GM18517 (cell line): ENCODE results near the gene CA7.

Source experiments
- ATAC-seq: cut with Tn5 transposase; IDR thresholded peaks from one replicate; pipeline ENCODE4 v1.9.1; 2021; ENCODE audit warnings: mild to moderate bottlenecking, moderate library complexity; ENCODE audit not compliant: unreplicated experiment

CA7 gene

DNA sequence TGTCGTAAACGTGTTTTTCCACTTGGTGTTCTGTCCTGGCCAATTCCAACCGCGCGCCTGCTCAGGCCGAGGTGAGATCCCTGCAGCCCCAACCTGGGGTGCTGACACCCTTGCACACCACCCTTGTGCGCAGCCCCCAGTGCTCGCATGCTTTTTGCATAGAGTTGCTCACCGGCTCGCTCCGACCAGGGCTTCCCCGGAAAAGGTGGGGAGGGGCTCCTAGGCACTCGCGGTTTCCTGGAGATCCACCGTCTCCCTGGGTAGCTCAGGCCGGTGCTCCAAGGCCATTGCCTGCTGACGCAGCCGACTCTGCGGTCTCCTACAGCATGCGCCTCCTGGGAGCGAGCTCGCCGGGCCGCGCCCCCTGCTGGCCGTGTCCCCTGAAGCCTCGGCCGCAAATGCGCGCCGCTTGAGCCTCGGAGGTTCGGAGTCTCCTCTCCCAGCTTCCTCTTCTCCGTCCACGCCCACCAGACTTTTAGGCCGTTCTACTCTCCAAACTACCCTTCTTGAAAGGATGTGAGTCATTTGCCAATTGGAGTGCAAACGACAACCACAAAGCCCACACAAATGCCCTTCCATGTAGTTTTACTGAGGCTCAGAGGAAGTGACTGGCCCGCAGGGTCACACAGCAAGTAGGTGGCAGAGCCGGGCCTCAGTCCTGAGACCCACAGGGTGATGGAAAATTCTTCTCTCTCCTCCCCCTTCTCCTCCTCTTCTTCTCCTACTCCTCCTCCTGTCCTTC, 28.9 kb downstream of the CA7 start:
- ATAC-seq, result peak; percentile 85

DNA sequence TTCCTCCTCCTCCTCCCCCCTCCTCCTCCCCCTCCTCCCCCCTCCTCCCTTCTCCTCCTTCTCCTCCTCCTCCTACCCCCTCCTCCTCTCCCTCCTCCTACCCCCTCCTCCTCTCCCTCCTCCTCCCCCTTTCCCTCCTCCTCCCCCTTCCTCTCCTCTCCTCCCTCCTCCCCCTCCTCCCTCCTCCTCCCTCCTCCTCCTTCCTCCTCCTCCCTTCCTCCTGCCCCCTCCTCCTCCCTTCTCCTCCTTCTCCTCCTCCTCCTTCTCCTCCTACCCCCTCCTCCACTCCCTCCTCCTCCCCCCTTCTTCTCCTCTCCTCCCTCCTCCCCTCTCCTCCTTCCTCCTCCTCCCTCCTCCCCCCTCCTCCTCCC, 29.5 kb downstream of the CA7 start:
- no peak for ATAC-seq

DNA sequence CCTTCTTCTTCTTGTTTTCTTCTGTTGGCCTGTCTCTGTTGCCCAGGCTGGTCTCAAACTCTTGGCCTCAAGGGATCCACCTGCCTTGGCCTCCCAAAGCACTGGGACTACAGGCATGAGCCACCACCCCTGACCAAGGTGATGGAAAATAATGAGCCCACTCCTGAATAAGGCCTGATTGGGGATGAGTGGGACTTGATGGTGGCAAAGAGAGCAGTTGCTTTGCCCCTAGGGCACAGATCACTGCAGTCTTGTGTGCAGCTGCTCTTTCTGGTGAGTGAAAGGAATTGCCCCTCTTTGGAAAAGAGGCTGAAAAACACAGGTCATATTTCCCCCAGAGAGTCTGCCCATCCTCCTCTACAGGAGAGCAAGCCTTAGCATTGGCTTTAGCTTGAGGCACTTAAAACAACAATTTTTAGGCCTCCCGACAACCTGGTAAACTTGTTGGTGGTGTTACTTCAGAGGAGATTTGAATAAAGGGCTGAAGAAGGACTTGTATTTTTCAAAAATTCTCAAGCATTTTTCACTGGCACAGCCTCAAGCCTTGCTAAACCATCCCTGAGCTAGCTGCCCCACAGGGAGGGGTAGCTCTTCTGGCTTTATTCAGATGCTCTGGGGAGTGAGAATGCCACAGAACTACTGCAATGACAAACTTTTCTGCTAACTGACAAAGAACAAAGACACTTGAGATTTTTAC, 30.0 kb downstream of the CA7 start:
- ATAC-seq, result no peak

DNA sequence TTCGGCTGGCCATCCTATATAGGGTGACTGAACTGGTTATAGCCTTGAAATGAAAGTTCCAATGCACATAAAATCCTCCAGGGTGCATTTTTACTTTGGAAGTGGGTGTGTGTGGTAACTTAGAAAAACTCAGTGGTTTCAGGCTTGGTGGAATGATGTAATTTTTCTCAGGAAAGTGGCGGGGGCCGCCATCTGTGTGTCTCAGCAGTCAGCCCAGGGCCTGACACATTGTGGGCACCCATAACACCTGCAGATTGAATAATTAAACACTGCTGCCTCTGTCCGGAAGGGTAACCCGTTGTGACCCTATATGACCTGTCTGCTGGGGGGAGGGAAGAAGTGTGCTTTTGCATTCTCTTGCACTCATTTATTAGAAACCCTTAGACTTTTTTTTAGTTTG, 33.9 kb downstream of the CA7 start:
- peak; percentile 37 for ATAC-seq

DNA sequence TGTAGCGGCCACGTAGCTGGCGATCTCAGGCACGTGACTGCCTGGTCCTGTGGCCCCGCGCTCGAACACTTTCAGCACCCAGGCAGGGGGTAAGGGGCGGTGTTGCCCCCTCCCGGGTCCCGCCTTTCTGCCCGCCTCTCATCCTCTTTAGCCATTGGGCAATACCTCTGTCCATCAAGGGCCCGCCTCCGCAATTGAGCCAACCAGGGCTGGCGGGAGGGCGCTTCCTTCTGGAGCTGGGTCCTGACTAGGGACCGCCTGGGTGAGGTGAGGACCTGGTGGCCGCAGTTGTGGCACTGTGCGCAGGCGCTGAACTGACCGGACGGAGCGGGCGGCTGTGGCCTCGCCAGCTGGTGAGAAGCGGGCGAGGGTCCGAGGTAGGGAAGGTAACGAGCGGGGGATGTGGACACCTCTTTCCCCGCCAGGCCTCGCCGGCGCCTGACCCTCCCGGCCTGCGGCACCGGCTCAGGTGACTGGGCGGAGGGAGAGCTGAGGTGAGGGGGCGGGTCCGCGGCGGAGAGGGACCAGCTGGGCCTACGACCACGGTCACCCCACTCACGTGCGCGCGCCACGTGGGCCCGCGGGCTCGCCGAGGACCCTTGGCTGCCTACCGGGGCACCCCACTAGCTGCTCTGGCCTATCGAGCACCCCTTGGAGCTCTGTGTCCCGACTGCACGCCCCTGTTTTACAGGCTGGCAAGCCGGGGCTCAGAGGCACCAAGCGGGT, 36.2 kb downstream of the CA7 start, which contains the start of gene PDP2:
PDP2 (plus strand) TSS at position 228 of the 726 bp plus-strand sequence. CDS start 3,770 bp downstream, outside the sequence.
- ATAC-seq, result peak; percentile 88

DNA sequence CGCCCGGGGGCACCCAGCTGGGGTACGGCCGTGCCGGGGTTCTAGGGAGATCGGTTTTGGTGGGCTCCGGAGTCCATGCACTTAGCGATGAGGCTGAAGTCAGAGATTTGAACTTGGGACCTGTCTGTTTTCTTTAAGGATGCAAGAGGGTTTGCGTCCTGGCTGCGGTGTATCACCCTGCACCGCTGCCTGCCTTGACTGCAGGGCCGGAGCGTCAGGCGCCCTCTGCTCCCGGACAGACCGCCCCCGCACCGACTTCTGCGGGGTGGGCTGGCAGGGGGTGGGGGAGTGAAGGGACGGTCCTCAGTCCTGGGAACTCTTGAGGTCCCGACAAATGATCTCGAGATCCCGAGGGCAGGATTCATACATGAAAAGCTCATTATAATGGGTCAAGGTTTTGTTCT, 36.8 kb downstream of the CA7 start:
- ATAC-seq, result peak; percentile 1

DNA sequence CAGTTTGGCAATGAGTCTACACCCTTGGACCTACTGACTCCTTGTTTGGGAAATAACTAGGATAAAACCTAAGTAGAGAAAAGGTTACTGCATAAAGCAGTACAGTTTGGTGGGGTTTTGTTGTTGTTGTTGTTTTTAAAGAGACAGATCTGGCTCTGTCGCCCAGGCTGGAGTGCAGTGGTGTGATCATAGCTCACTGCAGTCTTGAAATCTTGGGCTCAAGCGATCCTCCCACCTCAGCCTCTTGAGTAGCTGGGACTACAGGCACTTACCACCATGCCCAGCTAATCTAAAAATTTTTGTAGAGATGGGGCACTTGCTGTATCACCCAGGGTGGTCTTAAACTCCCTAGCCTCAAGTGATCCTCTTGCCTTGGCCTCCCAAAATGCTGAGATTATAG, 37.3 kb downstream of the CA7 start:
- no peak for ATAC-seq

DNA sequence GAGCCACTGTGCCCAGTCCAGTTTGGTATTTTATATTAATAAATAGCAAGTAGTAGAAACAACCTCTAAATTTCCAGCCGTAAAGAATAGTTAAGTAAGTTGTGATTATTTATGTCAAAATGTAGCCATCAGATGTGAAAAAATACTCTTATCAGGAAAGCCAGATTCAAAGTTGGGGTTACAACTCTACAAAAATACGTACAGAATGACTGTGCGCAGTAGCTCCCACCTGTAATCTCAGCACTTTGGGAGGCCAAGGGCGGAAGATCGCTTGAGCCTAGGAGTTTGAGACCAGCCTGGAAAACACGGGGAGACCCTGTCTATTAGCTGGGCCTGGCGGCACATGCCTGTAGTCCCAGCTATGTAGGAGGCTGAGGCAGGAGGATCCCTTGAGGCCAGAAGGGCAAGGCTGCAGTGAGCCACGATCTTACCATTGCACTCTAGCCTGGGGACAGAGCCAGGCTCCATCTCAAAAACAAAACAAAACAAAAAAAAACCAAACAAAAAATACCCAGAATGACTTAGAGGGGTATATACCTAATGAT, 37.8 kb downstream of the CA7 start:
- no peak for ATAC-seq

DNA sequence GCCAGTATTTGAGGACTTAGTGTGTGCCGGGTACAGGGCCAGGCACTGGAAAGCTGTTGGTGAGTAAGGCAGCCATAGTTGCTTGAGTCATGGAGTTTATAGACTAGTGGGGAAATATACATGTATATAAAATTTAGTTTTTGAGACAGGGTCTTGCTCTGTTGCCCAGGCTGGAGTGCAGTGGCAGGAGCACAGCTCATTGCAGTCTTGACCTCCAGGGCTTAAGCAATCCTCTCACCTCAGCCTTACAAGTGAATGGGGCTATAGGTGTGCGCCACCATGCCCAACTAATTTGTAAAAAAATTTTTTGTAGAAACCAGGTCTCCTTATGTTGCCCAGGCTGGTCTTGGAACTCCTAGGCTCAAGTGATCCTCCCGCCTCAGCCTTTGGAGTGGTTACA, 38.5 kb downstream of the CA7 start:
- no peak for ATAC-seq

DNA sequence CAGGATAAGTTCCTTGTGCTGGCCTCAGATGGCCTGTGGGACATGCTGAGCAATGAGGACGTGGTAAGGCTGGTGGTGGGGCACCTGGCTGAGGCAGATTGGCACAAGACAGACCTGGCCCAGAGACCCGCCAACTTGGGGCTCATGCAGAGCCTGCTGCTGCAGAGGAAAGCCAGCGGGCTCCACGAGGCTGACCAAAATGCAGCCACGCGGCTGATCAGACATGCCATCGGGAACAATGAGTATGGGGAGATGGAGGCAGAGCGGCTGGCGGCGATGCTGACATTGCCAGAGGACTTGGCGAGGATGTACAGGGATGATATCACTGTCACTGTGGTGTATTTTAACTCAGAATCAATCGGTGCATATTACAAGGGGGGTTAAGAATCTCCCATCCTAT, 41.3 kb downstream of the CA7 start:
- no peak for ATAC-seq

DNA sequence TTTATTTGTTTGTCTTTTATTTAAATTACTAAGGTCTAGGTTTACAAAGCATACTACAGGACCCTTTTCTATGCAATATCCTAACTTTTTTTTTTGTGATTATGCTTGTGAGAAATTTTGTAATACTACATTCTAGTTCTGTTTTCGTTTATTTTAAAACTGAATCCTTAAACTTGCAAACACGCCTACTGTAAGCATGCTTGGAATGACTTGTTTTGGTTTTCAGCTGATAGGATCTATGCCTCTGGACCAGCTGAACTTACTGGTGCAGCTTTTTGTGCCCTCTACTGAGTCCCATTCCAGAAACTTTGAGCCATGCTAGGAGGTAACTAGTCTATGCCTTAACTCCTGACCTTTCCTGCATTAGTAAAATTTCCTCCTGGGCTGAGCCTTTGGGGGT, 42.1 kb downstream of the CA7 start:
- no peak for ATAC-seq

DNA sequence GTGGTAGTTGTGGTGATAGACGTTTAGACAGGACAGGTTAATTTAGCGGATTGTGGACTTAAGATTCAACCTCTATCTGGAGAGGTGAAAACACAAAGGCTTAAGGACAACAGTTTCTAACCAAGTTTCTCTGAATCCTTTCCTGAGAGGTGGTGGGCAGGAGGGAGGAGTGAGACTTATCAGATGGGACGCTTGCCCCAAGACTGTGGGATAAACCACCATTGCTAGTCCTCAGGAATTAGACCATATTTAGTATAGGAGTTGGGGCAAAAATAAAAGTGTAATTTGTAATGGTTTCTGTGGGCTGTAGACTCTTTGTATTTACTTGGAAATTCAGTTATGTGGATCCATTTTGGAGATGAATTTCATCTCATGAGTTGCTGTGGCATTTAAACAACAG, 42.7 kb downstream of the CA7 start:
- no peak for ATAC-seq

DNA sequence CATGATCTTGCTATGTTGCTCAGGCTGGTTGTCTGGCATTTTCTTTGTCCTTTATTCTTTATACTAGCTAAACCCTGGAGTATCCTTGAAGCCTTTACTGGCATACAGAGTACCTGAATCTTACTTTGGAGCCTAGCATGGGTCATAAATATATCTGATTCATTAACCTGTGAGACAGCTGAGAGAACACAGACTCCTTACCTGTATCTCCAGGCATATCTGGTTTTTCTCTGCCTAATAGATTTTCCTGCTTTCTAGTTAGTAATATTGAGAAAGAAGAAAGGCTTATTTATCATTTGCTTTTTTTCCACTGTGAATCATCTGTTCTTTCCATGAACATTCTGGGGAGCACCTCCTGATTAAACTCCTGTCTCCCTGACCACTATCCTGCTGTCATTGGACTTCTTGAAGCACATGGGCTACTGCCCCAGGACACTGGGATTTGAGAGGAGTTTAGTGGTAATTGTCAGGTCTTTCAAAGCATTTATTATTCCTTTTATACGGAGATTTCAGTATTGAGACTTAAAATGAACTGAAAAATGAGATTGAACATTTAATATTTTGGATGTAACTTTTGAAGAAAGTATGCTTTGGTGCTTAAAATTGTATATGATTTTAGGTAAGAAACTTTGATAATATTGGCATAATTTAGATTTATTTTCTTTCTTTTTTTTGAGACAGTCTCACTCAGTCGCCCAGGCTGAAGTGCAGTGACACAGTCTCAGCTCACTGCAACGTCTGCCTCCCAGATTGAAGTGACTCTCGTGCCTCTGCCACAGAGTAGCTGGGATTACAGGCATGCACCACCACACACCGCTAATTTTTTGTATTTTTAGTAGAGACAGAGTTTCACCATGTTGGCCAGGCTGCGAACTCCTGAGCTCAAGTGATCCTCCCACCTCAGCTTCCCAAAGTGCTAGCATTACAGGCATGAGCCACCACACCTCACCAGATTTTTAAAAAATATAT, 44.7 kb downstream of the CA7 start:
- ATAC-seq, result no peak

DNA sequence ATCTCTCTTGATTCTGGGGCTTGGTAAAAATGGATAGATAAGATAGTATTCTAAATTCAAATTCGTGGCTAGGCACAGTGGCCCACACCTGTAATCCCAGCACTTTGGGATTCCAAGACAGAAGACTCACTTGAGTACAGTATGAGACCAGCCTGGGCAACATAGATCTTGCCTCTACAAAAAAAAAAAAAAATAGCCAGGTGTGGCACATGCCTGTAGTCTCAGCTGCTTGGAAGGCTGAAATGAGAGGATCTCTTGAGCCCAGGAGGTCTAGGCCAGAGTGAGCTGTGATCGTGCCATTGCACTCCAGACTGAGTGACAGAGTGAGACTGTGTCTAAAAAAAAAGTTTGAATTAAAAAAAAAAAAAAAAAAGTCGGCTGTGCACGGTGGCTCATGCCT, 45.4 kb downstream of the CA7 start:
- no peak for ATAC-seq

DNA sequence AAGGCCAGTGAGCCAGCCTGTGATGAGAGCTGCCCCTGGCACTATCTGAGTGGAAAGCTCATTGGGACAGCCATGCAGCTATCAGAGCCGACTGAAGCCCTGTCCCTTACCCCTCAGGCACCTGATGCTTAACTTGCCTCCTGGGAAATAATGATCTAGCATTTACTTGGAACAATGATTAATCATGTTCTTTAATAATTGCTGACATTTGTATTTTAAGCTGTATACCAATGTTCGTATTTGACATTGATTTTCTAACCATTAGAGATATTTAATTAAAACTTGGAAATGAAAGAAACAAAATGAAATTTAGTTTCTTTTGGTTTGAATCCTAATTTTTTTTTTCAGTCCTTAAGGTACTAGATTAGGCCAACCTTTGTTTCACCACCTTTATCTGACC, 46.6 kb downstream of the CA7 start:
- no peak for ATAC-seq

DNA sequence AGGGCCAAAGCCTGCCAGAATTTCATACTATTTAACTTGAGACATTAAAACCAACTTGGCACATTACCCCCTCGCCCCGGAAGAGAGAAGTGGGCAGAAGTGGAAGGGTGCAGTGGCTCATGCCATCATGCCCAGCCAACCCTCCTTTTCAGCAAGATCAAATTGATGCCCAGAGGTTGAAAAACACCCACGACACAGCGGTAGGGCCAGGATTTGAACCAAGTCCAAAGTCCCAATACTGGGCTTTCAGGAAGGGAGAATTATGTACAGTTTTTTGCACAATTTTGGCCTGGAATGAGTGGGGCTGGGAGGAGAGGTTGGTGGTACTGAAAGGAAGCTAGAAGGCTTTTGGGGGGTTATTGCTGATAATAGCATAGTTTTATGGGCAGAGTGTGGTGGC, 47.1 kb downstream of the CA7 start:
- no peak for ATAC-seq

DNA sequence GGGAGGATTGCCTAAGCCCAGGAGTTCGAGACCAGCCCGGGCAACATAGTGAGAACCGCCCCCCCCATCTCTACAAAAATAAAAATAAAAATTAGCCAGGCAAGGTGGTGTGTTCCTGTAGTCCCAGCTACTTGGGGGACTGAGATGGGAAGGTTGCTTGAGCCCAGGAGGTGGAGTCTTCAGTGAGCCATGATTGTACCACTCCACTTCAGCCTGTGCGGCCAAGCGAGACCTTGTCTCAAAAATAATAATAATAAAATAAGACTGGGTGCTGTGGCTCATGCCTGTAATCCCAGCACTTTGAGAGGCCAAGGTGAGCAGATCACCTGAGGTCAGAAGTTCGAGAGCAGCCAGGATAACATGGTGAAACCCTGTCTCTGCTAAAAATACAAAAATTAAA, 47.6 kb downstream of the CA7 start:
- ATAC-seq, result no peak

DNA sequence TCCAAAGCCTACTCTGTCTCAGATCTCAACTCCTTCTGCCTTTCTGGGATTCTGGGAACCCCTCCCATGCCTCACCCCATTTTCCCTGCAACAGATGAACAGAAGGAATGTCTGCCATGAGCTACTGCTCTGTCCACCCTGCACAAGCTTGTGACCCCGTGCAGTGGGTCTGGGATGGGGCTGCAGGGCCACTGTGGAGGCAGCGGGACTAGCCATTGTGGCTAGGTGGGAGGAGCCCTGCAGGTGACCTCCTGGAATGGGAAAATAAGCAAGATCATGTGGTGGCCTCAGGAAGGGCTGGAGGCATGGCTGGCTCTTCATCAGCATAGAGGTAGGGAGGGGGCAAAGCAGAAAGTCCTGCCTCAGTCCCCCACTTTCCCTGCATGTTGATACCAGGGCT, 49.8 kb downstream of the CA7 start:
- ATAC-seq, result no peak

DNA sequence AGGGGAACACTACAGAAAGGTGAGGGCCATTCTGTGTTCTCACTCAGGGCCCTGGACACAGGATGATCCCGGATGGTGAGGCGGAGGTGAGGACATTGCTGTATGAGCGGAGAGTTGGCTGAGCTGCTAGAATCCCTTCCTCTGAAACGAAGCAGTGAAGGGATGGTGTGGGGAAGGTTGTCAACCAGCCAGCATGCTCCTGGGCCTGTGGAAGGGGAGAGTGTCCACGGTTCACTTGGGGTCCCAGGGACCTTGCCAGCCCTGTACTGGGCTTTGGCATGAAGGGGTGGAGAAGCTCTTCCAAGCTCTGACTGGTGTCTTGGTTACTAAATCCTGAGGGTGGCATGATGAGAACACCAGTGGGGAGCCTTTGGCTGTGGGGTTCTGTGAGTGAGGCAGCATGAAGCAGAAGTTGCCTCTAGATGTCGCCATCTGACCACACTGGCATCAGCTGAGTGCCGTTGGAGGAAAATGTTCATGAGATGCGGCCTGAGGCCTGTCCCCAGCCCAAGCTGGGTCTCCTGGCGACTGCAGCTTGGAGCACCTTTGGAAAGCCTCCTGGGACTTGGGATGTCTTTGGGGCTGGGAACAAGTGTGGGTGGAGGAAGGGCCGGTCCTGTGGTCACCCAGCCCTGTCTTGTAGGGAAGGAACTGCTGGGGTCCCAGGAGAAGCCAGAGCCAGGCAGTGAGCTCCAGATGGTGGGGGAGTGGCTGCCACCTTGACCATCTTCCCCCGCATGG, 50.9 kb downstream of the CA7 start:
- no peak for ATAC-seq

DNA sequence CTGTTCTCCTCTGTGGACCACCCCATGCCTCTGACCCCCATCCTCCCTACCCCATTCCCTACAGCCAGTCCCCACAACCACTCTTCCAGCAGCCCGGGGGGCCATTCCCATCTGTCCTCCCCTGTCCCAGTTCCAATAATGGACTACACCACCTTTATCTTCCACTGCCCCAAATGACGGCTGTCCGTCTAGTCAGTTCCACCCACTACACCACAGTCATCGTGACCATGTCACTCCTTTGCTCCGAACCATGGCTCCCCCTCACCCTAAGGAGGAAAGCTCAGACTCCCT, 51.4 kb downstream of the CA7 start:
- ATAC-seq, result no peak
